Measurements from ENCODE around the gene TMEM175.

DNA sequence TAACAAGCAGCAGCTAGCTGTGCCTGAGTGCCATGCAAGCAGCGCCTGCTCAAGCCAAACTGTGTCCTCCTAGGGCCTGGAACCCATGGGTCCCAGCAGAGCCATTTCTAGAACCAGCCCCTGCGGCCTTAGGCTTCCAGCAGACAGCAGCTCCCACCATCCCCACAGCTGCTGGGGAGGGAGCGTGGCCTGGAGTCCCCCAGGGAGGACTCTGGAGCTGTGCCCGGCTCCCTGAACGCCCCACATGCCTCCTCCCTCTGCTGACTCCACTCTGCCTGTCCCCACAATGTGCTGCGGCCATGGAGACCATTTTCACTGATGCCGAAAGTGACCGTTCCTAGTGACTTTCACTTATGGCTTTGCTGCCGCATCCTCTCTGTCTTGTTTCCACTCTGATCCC, 46.0 kb upstream of the TMEM175 start:
- TF ChIP-seq POLR2AphosphoS5 (IDR thresholded peaks at IDR 0.05; ENCODE audit: low read depth, low read length) (no peak), TAF1 (IDR thresholded peaks at IDR 0.05; ENCODE audit: borderline replicate concordance, low read depth, low read length) (no peak), POLR2A (IDR thresholded peaks at IDR 0.05; ENCODE audit: low read depth, low read length) (no peak)
